Activated CD4-positive, alpha-beta T cell treated with anti-CD3 and anti-CD28 coated beads, Interleukin-10, Interleukin-2, amounts not matched to agents 100 ng/mL and 50 ng/mL, durations not matched to agents 16 hours and 8 hours (primary cell): Measurements from ENCODE around the gene CDC5L.

Experiments
- DNase-seq: peaks from one replicate; pipeline ENCODE4 v3.0.0-alpha.2; 2020

CDC5L gene

GRCh38 chr6:44456070-44456965, 68.8 kb downstream of the CDC5L start:
- peak; percentile 64 for DNase-seq

DNA sequence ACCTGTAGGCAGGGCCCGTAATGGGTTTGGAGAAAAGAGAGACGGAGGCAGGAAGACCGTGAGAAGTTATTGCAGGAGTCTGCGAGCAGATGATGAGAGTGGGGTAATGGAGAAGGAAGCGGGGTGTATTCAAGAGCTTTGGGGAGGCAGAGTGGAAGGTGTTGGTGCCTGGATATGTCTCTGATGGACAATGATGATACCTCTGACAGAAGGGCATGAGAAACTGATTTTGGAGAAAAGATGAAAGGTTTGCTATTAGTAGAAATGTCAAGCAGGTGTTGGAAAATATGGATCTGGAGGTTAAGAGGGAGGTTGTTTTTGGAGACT, 69.4 kb downstream of the CDC5L start:
- no peak for DNase-seq

- no peak for DNase-seq
Measured at GRCh38 chr6:44457596-44457995, 70.1 kb downstream of the CDC5L start.

- DNase-seq = no peak
Measured at GRCh38 chr6:44458551-44458950, 71.0 kb downstream of the CDC5L start.

GRCh38 chr6:44462335-44462734, 74.8 kb downstream of the CDC5L start:
- no peak for DNase-seq

GRCh38 chr6:44462797-44463727, 75.6 kb downstream of the CDC5L start:
- DNase-seq = no peak

- no peak for DNase-seq
Measured at GRCh38 chr6:44463728-44464450, 76.4 kb downstream of the CDC5L start.

GRCh38 chr6:44464527-44465310, 77.2 kb downstream of the CDC5L start:
- no peak for DNase-seq

DNA sequence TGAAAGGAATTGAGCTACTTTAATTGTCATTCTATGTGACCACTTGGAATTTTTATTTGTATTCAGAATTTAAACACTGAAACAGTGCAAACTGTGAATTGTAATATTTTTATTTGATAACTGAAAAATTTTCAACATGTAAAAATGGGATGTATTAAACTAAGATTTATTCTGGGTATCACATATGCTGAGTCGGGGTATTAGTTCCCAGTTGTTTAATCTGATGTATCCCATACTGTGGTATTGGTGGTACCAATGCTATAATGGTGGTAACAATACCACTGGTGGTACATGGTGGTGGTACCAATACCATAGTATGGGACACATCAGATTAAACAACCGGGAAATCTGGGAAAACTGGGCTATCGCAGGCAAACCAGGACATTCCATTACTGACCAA, 79.4 kb downstream of the CDC5L start:
- DNase-seq = no peak

- DNase-seq = no peak
Measured at GRCh38 chr6:44468835-44469234, 81.3 kb downstream of the CDC5L start.

GRCh38 chr6:44470115-44470464, 82.6 kb downstream of the CDC5L start:
- no peak for DNase-seq

- no peak for DNase-seq
Measured at GRCh38 chr6:44470746-44471145, 83.2 kb downstream of the CDC5L start.

DNA sequence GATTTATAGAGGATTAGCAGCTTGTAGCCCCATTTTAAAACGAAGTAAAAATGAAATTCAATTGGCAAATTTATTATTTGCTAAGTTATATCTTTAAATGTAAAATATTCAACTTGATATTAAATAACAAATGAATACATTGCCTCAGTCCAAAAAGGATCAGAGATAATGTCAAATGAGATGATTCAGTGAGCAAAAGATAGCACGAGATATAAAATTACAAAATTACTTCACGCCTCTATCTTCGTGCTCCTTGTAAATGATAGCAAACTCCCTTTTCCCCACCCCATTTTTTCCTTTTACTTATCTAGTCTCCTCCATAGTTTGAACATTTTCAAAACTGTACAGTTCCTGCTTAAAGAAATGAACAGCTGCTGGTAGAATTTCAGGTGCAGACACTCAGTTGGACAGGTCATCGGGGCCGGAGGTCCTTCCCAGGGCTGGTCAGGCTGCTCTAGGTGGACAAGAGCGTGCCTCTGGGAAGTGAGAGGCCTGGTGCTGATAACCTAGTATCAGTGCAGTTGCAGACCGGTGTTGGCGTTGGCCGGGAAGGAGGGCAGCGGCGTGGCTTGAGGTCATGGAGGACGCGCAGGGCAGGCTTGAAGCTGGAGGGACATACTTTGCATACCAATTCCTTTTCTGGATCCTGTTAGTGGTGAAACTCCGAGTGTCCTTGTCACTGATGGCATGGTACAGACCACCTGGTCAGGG, 83.9 kb downstream of the CDC5L start:
- no peak for DNase-seq

DNA sequence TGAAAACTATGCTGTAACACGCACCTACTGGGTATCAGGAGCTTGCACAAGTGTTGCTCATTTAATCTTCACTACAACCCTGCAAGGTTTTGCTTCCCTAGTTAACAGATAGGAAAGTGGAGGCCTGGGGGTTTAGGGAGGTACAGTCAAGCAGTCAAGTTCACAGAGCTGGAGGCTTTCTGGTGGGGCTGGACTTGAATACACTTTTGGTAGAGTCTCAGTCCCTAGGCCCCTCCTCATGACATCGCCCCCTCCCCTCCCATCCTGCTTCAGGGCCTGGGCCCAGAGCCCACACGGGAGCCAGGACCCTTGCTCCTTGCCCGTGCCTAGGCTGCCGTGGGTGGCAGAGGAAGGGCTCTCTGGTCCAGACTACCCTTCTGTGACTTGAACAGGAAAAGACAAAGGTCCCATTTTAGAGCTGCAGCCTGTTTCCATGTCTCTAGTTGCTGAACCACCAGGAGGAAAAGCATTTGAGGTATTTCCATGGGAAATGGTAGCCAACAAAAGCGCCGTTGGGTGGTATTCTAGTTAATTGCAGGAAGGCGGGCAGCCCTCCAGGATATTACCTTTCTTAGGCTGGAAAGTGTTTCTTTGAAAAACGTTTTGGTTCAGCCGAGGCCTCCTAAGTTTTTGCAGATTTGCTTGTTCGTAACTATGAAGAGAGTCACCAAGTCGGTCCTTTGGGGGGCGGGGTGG, 84.9 kb downstream of the CDC5L start:
- no peak for DNase-seq

DNA sequence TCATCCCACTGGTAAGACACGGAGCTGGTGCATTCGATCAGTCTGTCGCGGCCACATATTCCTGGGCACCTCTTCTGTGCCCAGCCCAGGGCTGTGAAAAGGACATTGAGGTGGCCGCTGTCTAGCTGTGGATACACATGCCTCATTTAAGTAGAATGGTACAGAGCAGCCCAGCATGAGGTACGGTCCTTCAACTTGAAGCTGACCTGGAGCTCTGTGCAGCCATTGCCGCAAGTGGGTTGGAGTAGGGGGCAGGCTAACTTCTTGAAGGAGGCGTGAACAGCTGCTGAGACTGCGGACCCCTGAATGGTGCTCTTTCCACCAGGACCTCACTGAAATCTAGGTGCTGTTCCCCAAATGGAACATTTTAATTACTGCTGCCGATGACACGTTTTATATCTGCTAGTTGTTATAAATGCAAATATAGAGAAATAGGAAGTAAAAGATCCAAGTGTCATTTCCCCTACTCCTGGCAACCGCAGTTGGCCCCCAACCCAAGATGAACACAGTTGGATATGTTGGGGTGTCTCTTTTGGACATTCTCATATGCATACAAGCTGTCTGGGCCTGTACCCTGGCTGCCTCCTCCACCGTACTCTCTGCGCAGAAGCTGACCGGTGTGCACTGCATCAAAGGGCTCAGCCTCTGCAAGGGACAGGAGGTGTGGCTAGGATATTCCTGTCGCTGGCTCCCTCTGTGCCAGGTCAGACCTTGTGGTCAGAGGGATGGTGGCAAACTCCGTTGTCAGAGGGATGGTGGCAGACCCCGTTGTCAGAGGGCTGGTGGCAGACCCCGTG, 86.1 kb downstream of the CDC5L start:
- DNase-seq = no peak

- DNase-seq = no peak
Measured at GRCh38 chr6:44474190-44474631, 86.7 kb downstream of the CDC5L start.

DNA sequence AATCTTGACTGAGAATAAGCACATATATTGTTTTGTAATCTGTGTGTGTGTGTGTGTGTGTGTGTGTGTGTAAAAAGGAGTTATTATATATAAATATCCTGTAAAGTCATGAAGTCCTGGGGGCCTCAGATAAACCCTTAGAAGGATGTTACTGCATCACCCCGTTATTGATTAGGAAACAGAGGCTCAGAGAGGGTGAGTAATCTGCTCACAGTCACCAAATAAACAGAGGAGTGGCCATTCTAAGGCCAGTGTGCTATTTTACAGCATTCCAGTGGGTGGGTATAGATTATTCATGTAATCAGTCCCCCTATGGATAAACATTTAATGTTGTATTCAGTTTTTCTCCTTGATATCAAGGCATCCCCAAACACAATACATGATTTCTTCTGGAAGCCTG, 87.1 kb downstream of the CDC5L start:
- DNase-seq = no peak

DNA sequence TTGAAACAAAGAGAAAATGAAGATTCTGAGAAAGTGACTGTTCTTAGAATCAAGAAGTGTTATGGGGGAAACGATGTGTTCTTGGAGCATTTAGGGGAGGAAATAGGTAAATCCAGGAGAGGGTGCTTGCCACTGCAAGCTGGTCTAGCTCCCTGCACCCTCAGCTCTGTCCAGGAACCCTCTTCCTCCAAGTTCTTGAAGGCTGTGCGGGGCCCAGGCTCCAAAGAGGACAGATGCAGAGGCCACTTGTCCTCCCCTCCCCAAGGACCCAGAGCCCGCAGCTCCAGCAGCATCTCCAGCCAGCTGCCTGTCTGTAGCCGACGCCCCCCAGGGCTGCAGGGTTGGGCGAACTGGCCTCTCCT, 87.9 kb downstream of the CDC5L start:
- DNase-seq = no peak

DNA sequence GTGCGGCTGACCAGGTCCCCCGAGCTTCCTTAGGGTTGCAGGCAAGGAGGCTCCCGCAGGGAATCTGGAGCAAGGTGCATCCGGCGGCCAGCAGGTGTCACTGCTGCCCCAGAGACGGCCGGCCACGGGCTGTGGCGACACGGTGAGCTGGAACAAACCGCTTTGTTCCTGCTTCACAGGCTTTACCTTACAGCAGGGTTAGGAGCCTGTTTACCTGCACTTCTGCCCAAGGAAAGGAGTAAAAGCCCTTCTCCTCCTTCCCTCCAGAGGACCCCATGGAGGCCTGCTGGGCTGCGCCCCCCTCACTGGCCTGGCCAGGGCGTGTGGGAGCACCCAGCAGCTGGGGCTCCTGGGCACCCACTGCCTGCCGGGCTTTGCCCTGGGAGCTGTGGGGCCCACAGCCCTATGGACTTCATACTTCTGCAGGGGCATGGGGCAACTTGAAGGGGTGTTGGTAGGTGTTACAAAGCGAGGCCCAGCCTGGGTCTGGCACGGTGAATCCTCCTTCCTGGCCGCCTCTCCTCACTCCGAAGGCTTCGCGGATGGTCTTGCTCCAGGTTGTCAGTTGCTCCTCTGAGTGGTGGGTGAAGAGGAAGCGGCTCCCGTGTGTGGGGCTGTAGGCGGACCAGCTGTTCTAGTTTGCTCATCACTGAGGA, 88.4 kb downstream of the CDC5L start:
- peak; percentile 77 for DNase-seq

DNA sequence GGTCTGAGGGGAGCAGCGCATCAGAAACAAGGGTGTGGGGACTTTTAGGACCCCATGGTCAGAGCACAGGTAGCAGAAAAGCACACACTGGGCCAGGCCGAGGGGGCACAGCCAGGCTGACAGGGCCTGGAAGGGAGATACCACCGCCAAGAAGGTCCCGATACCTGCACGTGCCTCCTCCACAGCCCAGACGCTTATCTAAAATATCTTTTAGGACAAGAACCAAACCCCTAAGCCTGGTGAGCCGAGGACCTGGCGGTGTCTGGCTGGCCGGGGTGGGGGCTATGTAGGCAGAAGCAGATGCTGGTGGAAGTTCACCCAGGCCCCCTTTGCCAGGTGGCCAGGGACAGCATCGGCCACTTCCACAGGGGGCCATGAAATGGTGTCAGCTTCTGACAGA, 89.3 kb downstream of the CDC5L start:
- no peak for DNase-seq
